Activated naive CD8-positive, alpha-beta T cell treated with anti-CD3 and anti-CD28 coated beads, Interleukin-2, amount 50 U/mL, for 16 hours (primary cell): ENCODE measurements around the gene C19orf25.

ENCODE experiments used
- DNase-seq: peaks from one replicate; pipeline ENCODE4 v3.0.0-alpha.2; 2020; ENCODE audit warnings: low read depth, low spot score

Gene C19orf25

GRCh38 chr19:1496714-1497577 lies 17.9 kb upstream of the C19orf25 start:
- no peak for DNase-seq

GRCh38 chr19:1495799-1496713 lies 17.0 kb upstream of the C19orf25 start:
- no peak for DNase-seq

- DNase-seq: no peak
Observed at GRCh38 chr19:1495051-1495798, 16.2 kb upstream of the C19orf25 start.

- DNase-seq: no peak
Observed at GRCh38 chr19:1494115-1494815, 15.2 kb upstream of the C19orf25 start.

- no peak for DNase-seq
Observed at GRCh38 chr19:1492474-1493006, 13.5 kb upstream of the C19orf25 start.

- no peak for DNase-seq
Observed at GRCh38 chr19:1491849-1492170, 12.8 kb upstream of the C19orf25 start.

GRCh38 chr19:1491114-1491848 lies 12.3 kb upstream of the C19orf25 start, which contains the start of gene REEP6:
TSS of gene REEP6 (plus strand) at chr19:1491181. CDS start at chr19:1491270, 89 bp downstream.
- DNase-seq: no peak

- peak; percentile 96 for DNase-seq
Observed at GRCh38 chr19:1490311-1491113, 11.5 kb upstream of the C19orf25 start, which contains the start of gene PCSK4. TSS of gene PCSK4 (minus strand) at chr19:1490350. CDS start at chr19:1490346, 4 bp downstream.

- DNase-seq: no peak
Observed at GRCh38 chr19:1489463-1490310, 10.7 kb upstream of the C19orf25 start.

- no peak for DNase-seq
Observed at GRCh38 chr19:1488282-1488601, 9.2 kb upstream of the C19orf25 start.

- DNase-seq: no peak
Observed at GRCh38 chr19:1487576-1488281, 8.7 kb upstream of the C19orf25 start.

- no peak for DNase-seq
Observed at GRCh38 chr19:1486720-1487575, 7.9 kb upstream of the C19orf25 start.

GRCh38 chr19:1483979-1484428 lies 5.0 kb upstream of the C19orf25 start:
- no peak for DNase-seq

- no peak for DNase-seq
Observed at GRCh38 chr19:1483131-1483978, 4.3 kb upstream of the C19orf25 start.

GRCh38 chr19:1482361-1483130 lies 3.5 kb upstream of the C19orf25 start:
- no peak for DNase-seq
